ENCODE results near the gene SLC18A3. TPM values are rescaled to one million over a fixed set of nuclear protein-coding genes. Genes with fewer than 3 reads are reported as not detected.

The SLC18A3 gene
- total RNA-seq, 1 donor from 2014 or later = not detected

- Histone ChIP-seq H3K36me3 (ENCODE audit: control insufficient read depth in 3 of 3, insufficient read depth in 3 of 3, low read length in 3 of 3) (no peaks in the 10 kb centered on the region), H3K27ac (ENCODE audit: low read depth, low read length) (no peak overlapping the region), H3K27me3 (ENCODE audit: control insufficient read depth in 3 of 3, insufficient read depth in 3 of 3, low read length in 3 of 3) (peaks cover 20 to 44% (median 32%) of the 10 kb centered on the region in 3 donors), H3K4me1 (ENCODE audit: control insufficient read depth in 3 of 3, insufficient read depth in 3 of 3, low read length in 3 of 3) (no peaks in the 10 kb centered on the region), H3K9ac (ENCODE audit: low read depth in 1 of 3, low read length in 3 of 3) (no peak overlapping the region), H3K9me3 (ENCODE audit: control insufficient read depth in 3 of 3, low read length in 3 of 3) (no peaks in the 10 kb centered on the region), H3K4me3 (ENCODE audit: low read length in 3 of 3) (no peak overlapping the region)
Measured at GRCh38 chr10:49647985-49648795, 38.1 kb downstream of the SLC18A3 start.

GRCh38 chr10:49649294-49649693, 39.2 kb downstream of the SLC18A3 start:
- Histone ChIP-seq H3K27me3 (ENCODE audit: control insufficient read depth in 3 of 3, insufficient read depth in 3 of 3, low read length in 3 of 3) (peaks cover 15 to 34% (median 31%) of the 10 kb centered on the region in 3 donors), H3K27ac (ENCODE audit: low read depth, low read length) (no peak overlapping the region)

GRCh38 chr10:49649936-49650723, 40.0 kb downstream of the SLC18A3 start:
- H3K36me3 ChIP-seq (ENCODE audit: control insufficient read depth in 3 of 3, insufficient read depth in 3 of 3, low read length in 3 of 3) = no peaks in the 10 kb centered on the region
- peaks cover 17 to 32% (median 29%) of the 10 kb centered on the region in 3 donors for H3K27me3 ChIP-seq (ENCODE audit: control insufficient read depth in 3 of 3, insufficient read depth in 3 of 3, low read length in 3 of 3)
- no peaks in the 10 kb centered on the region for H3K9me3 ChIP-seq (ENCODE audit: control insufficient read depth in 3 of 3, low read length in 3 of 3)
- H3K9ac ChIP-seq (ENCODE audit: low read depth in 1 of 3, low read length in 3 of 3) = no peak overlapping the region
- H3K27ac ChIP-seq (ENCODE audit: low read depth, low read length) = no peak overlapping the region
- H3K4me3 ChIP-seq (ENCODE audit: low read length in 3 of 3) = no peak overlapping the region
- no peaks in the 10 kb centered on the region for H3K4me1 ChIP-seq (ENCODE audit: control insufficient read depth in 3 of 3, insufficient read depth in 3 of 3, low read length in 3 of 3)

More at GRCh38 chr10:49649294-49649693, 39.2 kb downstream of the SLC18A3 start:
- H3K9me3 ChIP-seq (ENCODE audit: control insufficient read depth in 3 of 3, low read length in 3 of 3) = no peaks in the 10 kb centered on the region
- H3K9ac ChIP-seq (ENCODE audit: low read depth in 1 of 3, low read length in 3 of 3) = no peak overlapping the region
- H3K36me3 ChIP-seq (ENCODE audit: control insufficient read depth in 3 of 3, insufficient read depth in 3 of 3, low read length in 3 of 3) = no peaks in the 10 kb centered on the region
- H3K4me1 ChIP-seq (ENCODE audit: control insufficient read depth in 3 of 3, insufficient read depth in 3 of 3, low read length in 3 of 3) = no peaks in the 10 kb centered on the region
- no peak overlapping the region for H3K4me3 ChIP-seq (ENCODE audit: low read length in 3 of 3)

- H3K27ac ChIP-seq (ENCODE audit: low read depth, low read length) = no peak overlapping the region
- H3K4me3 ChIP-seq (ENCODE audit: low read length in 3 of 3) = no peak overlapping the region
- peaks cover 17 to 28% (median 24%) of the 10 kb centered on the region in 3 donors for H3K27me3 ChIP-seq (ENCODE audit: control insufficient read depth in 3 of 3, insufficient read depth in 3 of 3, low read length in 3 of 3)
- H3K4me1 ChIP-seq (ENCODE audit: control insufficient read depth in 3 of 3, insufficient read depth in 3 of 3, low read length in 3 of 3) = no peaks in the 10 kb centered on the region
- H3K9ac ChIP-seq (ENCODE audit: low read depth in 1 of 3, low read length in 3 of 3) = no peak overlapping the region
- H3K36me3 ChIP-seq (ENCODE audit: control insufficient read depth in 3 of 3, insufficient read depth in 3 of 3, low read length in 3 of 3) = no peaks in the 10 kb centered on the region
- H3K9me3 ChIP-seq (ENCODE audit: control insufficient read depth in 3 of 3, low read length in 3 of 3) = no peaks in the 10 kb centered on the region
Measured at GRCh38 chr10:49650724-49651034, 40.6 kb downstream of the SLC18A3 start.

GRCh38 chr10:49651039-49651835, 41.1 kb downstream of the SLC18A3 start:
- Histone ChIP-seq H3K4me3 (ENCODE audit: low read length in 3 of 3) (no peak overlapping the region), H3K27ac (ENCODE audit: low read depth, low read length) (no peak overlapping the region), H3K9me3 (ENCODE audit: control insufficient read depth in 3 of 3, low read length in 3 of 3) (no peaks in the 10 kb centered on the region), H3K9ac (ENCODE audit: low read depth in 1 of 3, low read length in 3 of 3) (no peak overlapping the region), H3K4me1 (ENCODE audit: control insufficient read depth in 3 of 3, insufficient read depth in 3 of 3, low read length in 3 of 3) (no peaks in the 10 kb centered on the region), H3K36me3 (ENCODE audit: control insufficient read depth in 3 of 3, insufficient read depth in 3 of 3, low read length in 3 of 3) (no peaks in the 10 kb centered on the region), H3K27me3 (ENCODE audit: control insufficient read depth in 3 of 3, insufficient read depth in 3 of 3, low read length in 3 of 3) (peaks cover 17 to 23% (median 20%) of the 10 kb centered on the region in 3 donors)

GRCh38 chr10:49651917-49652316, 41.8 kb downstream of the SLC18A3 start:
- Histone ChIP-seq H3K36me3 (ENCODE audit: control insufficient read depth in 3 of 3, insufficient read depth in 3 of 3, low read length in 3 of 3) (no peaks in the 10 kb centered on the region), H3K27me3 (ENCODE audit: control insufficient read depth in 3 of 3, insufficient read depth in 3 of 3, low read length in 3 of 3) (peaks cover 17 to 20% (median 19%) of the 10 kb centered on the region in 3 donors)

GRCh38 chr10:49652421-49653272, 42.5 kb downstream of the SLC18A3 start:
- H3K27me3 ChIP-seq (ENCODE audit: control insufficient read depth in 3 of 3, insufficient read depth in 3 of 3, low read length in 3 of 3) = peaks cover 17 to 20% (median 19%) of the 10 kb centered on the region in 3 donors
- no peak overlapping the region for H3K4me3 ChIP-seq (ENCODE audit: low read length in 3 of 3)
- H3K9ac ChIP-seq (ENCODE audit: low read depth in 1 of 3, low read length in 3 of 3) = no peak overlapping the region
- no peaks in the 10 kb centered on the region for H3K36me3 ChIP-seq (ENCODE audit: control insufficient read depth in 3 of 3, insufficient read depth in 3 of 3, low read length in 3 of 3)
- H3K27ac ChIP-seq (ENCODE audit: low read depth, low read length) = no peak overlapping the region
- no peaks in the 10 kb centered on the region for H3K9me3 ChIP-seq (ENCODE audit: control insufficient read depth in 3 of 3, low read length in 3 of 3)
- no peaks in the 10 kb centered on the region for H3K4me1 ChIP-seq (ENCODE audit: control insufficient read depth in 3 of 3, insufficient read depth in 3 of 3, low read length in 3 of 3)

More at GRCh38 chr10:49651917-49652316, 41.8 kb downstream of the SLC18A3 start:
- H3K9me3 ChIP-seq (ENCODE audit: control insufficient read depth in 3 of 3, low read length in 3 of 3) = no peaks in the 10 kb centered on the region
- H3K4me1 ChIP-seq (ENCODE audit: control insufficient read depth in 3 of 3, insufficient read depth in 3 of 3, low read length in 3 of 3) = no peaks in the 10 kb centered on the region
- H3K9ac ChIP-seq (ENCODE audit: low read depth in 1 of 3, low read length in 3 of 3) = no peak overlapping the region
- H3K27ac ChIP-seq (ENCODE audit: low read depth, low read length) = no peak overlapping the region
- no peak overlapping the region for H3K4me3 ChIP-seq (ENCODE audit: low read length in 3 of 3)

- Histone ChIP-seq H3K9ac (ENCODE audit: low read depth in 1 of 3, low read length in 3 of 3) (no peak overlapping the region), H3K27ac (ENCODE audit: low read depth, low read length) (no peak overlapping the region), H3K4me3 (ENCODE audit: low read length in 3 of 3) (no peak overlapping the region), H3K4me1 (ENCODE audit: control insufficient read depth in 3 of 3, insufficient read depth in 3 of 3, low read length in 3 of 3) (no peaks in the 10 kb centered on the region), H3K36me3 (ENCODE audit: control insufficient read depth in 3 of 3, insufficient read depth in 3 of 3, low read length in 3 of 3) (no peaks in the 10 kb centered on the region), H3K27me3 (ENCODE audit: control insufficient read depth in 3 of 3, insufficient read depth in 3 of 3, low read length in 3 of 3) (peaks cover 17 to 20% (median 19%) of the 10 kb centered on the region in 3 donors), H3K9me3 (ENCODE audit: control insufficient read depth in 3 of 3, low read length in 3 of 3) (no peaks in the 10 kb centered on the region)
Measured at GRCh38 chr10:49653273-49653929, 43.3 kb downstream of the SLC18A3 start.
